NAMALWA (cell line): ENCODE results near the gene CCDC9B.

ENCODE experiments used
- DNase-seq: peaks from one replicate; pipeline ENCODE4 v3.0.0-alpha.2; 2015; ENCODE audit warnings: low spot score

The CCDC9B gene

DNA sequence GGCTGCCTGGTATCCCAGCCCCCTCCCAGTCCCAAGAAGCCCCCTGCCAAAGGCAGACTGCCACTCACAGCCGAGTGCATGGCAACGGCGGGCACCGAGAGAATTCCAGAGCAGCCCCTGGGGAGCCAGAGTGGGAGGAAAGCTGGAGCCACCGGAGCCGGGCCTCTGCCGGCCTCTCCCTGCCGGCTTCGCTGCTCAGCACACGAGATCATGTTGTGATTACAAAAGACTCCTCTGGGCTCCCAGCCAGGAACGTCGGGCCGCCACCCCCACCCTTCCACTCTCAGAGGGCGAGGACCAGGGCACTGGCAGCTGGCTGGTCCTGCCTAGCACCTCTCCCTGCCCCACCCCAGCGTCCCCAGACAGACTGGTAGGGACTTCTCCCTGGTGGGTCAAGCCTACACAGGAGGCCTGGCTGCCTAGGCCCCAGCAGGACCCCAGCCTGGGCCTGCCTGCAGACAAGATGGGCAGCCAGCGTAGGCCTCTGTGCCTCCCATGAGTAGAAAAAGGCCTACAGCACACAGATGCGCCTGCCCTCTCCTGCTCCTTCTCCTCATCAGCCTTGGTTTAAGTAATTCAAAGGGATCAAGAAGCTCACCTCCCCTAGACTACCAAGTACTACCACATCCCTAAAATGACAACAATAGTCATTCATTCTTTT is at the start of gene CCDC9B:
Gene CCDC9B, minus strand, starts transcription at position 200 of the 661 bp plus-strand sequence. Its CDS starts 120 bp downstream, at position 80.
- no peak for DNase-seq

DNA sequence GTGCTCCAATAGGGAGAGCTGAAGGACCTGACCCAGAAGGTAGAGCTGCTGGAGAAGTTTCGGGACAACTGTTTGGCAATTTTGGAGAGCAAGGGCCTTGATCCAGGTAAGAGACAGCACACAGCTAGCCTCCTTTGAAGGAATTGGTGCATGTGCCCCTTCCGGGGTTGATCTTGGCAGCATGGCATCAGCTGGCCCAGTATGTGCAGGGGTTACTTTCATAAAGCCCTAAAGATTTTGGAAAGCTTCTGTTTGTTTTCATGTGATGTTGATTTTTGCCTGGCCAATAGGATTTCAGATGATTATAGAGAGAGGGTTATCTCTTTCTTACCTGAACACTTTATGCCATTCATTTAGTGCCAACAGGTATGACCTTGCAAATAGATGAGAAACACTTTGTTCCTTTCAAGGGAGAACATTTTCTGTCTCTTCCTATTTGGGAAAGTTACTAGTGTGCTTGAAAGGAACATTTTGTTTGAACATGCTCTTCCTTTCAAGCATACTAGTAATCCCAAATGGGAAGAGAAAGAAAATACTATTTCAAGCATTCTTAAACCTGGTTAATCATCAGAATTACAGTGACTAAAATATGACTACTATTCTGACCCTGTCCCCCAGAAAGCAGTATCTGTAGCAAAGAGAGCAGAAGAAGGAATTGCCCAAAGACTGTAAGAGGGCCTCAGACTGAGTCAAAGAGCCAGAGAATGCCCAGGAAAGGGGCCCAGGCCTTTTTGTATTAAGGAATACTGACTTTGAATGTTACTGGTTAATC is 49.3 kb upstream of the CCDC9B start:
- DNase-seq: no peak

DNA sequence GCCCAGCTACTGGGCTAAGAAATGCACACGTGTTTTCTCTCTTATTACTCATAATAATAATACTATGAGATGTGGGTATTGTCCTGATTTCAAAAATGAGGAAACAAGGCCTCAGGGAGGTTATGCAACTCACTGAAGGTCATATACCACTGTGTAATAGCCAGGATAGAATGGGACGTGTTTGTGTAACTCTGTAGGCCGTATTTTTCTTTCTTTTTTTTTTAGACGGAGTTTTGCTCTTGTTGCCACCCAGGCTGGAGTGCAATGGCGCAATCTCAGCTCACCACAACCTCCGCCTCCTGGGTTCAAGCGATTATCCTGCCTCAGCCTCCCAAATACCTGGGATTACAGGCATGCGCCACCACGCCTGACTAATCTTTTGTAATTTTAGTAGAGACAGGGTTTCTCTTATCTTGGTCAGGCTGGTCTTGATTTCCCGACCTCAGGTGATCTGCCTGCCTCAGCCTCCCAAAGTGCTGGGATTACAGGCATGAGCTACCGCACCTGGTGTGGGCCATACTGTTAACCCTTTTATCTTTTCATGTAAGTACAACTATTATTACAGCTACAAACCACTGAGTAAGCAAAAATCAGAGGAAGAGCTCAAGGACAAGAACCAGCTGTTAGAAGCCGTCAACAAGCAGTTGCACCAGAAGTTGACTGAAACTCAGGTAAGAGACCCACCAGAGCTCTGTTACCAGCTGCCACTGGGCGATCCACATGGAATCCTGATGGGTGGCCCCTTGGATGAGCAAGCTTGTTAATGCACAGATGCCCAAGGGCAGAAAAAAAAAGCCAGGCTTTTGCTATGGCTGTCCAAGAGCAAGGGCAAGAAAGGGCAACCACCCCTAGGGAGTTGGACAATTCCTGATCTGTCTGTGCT is 48.4 kb upstream of the CCDC9B start:
- no peak for DNase-seq

DNA sequence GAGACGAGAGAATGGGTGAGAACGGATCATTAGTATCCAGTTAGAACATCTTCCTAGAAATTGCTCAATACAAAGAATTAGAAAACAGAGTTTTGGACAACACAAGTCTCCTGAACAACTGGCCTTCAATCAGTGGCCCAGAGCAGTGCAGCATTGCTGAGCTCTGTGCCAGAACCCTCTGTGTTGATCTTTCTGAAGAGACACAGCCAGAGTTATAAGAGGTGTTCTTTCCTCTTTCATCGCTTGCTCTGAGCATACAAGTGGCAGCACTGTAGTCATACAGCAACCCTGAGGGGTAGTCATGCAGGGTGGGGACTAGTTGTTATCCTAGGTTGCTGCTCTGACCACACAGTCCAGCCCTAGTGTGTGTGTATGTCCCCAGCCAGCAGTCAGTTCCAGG is 45.7 kb upstream of the CCDC9B start:
- no peak for DNase-seq

DNA sequence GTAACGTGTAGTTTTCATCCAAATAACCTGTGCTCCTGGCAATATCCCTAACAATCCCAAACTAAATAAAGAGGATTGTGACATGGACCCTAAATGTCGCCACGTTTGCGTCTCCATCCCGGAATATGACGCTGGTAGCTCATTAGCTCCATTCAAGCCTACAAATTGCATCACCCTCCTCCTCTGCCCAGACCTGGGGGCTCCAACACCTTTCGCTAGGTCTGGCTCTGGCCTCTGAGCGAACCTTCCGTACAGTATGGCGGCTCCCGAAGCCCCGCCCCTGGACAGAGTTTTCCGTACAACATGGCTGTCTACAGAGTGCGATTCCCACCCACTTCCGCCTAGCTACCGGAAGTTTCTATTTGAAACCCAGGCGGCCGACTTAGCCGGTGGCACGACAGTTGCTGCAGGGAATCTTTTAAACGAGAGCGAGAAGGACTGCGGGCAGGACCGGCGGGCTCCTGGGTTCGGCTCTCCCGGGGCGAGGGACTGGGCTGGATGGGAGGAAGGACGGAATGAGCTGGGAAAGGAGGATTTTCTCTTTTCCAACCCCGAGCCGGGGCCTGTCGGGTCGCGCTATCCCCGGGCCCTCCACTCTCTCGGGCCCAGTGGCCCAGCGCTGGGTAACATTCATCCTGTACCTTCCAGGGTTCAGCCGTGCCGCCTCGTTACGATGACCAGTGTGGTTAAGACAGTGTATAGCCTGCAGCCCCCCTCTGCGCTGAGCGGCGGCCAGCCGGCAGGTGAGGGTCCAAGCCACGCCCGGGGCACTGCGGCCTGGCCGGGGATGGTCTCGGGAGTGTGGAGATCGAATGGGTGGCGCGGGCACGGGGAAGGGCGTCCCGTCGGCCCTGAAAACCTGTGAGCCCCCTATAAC is 42.1 kb upstream of the CCDC9B start, which contains the start of gene KNSTRN:
Gene KNSTRN, plus strand, starts transcription at position 142 of the 877 bp plus-strand sequence. Its CDS starts 115 bp downstream, at position 257.
- DNase-seq: peak; percentile 97

DNA sequence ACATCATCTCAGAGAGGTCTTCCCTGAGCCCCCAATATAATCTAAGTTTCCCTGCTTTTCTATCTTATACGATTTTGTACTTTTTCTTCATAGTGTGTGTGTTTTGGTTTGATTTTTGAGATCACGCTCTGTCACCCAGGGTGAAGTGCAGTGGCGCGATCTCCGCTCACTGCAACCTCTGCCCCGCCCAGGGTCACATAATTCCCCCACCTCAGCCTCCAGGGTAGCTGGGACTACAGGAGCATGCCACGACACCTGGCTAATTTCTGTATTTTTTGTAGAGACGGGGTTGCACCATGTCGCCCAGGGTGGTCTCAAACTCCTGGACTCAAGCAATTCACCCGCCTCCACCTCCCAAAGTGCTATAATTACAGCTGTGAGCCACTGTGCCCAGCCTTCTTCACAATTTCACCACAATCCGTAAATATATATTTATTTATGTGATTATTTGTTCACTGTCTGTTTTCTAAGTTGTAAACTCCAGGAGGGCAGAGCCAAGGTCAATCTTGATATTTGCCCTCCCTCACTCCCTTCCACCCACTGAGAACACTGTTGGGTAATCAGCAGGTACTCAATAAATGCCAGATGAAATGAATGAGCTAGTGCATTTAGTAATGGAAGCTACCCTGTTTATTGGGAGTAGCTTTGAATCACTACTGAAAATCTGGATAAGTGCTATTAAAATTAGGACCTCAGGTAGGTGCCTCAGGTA is 41.2 kb upstream of the CCDC9B start:
- no peak for DNase-seq

DNA sequence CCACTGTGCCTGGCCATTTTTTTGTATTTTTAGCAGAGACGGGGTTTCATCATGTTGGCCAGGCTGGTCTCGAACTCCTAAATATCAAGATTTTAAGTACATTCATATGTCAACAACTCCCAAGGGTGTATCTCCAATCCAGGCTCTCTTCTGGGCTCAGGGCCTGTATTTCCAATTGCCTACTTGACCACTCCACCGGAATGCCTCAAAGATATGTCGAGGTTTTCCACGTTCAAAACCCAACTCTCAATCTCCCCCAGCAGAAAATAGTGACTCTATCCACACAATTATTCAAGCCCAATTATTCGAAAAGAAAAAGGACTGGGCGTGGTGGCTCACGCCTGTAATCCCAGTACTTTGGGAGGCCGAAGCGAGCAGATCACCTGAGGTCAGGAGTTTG is 39.9 kb upstream of the CCDC9B start:
- DNase-seq: no peak

DNA sequence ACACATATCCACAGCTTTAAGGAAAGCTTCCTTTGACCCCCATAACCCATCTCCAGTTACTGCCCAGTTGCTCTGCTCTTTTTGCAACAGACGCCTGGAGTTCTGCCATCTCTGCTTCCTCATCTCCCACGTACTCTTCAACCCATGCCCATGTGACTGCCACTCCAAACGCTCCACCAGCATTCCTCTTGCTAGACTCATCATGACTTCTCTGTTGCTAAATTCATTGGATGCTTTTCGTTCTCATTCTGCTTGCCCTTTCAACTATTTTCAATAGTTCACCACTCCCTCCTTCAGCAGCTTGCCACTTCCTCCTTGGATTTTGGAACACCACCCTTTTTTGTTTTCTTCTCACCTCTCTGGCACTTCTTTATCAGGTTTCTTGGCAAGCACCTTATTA is 39.1 kb upstream of the CCDC9B start:
- DNase-seq: no peak

DNA sequence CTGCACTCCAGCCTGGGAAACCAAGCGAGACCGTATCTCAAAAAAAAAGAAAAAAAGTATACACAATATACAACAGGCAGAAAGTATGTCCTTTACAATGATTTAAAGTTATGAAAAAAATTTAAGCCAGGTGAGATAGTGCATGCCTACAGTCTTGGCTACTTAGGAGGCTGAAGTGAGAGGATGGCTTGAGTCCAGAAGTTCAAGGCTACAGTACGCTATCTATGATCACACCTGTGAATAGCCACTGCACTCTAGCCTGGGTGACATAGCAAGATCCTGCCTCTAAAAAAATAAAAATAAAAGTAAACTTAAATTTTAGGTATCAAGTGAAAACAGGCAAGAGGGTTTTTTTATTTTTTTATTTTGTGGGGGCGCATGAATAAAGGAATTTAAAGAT is 38.6 kb upstream of the CCDC9B start:
- DNase-seq: no peak

DNA sequence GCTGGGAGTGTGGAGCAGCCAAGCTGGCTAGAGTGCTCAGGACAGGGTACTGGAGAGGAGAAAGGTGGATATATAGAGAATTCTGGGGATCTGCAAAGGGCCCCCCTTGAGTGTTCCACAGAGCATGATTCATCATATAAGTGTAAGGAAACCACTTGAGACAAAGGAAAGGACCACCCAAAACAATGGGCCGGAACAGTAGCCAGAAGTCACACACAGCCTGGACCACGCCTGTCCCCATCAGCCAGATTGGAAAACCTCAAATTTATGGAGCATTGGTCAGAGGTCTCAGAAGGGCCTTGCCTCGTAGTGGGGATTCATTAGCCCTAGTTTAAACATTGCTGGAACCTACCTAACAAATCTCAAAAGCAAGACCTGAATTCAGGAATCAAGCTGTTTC is 36.9 kb upstream of the CCDC9B start:
- no peak for DNase-seq

DNA sequence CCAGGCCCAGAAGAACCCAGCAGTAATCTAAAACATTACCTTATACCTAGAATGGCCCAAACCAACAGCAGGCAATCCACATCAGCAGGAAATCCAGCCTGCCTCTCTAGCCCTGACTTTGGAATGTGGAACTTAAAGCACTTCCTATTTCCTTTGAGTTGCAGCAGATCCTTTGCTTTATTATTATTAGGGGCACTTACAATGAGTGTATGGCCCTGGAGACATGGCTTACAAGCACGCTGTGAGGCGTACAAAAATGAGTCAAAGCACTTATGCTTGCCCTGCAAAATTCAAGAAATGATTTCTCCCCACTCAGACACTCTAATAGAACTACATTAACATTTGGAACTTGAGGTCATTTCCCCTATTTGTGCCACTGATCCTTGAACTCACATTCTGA is 32.2 kb upstream of the CCDC9B start:
- no peak for DNase-seq

DNA sequence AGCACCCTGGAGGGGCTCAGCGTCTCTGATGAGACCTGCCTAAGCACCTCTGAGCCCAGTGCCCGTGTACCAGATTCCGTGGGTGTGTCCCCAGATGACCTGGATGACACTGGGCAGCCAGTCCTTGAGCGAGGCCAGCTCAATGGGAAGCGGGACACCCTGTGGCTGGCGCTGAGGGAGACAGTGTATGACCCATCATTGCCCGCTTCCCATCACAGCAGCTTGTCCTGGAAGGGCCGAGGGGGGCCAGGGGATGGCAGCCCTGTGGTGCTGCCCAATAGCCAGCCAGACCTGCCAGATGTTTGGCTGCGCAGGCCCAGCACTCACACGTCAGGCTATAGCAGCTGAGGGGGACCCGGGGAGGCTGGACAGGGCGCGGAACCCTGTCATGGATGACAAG is 29.2 kb upstream of the CCDC9B start:
- no peak for DNase-seq

DNA sequence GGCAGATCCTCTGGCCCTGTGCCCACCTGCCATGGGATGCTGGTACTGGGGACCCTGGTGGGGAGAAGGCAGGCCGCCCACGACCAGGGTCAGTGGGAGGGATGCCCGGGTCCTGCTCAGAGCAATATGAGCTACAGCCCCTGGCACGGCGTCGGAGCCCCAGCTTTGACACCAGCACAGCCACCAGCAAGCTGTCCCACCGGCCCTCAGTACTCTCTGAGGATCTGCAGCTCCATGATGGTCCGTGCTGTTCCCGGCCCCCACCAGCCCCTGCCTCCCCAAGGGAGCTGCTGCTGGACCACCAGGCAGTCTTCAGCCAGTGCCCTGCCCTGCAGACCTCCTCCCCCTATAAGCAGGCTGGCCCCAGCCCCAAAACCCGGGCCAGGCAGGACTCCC is 28.7 kb upstream of the CCDC9B start:
- DNase-seq: no peak

DNA sequence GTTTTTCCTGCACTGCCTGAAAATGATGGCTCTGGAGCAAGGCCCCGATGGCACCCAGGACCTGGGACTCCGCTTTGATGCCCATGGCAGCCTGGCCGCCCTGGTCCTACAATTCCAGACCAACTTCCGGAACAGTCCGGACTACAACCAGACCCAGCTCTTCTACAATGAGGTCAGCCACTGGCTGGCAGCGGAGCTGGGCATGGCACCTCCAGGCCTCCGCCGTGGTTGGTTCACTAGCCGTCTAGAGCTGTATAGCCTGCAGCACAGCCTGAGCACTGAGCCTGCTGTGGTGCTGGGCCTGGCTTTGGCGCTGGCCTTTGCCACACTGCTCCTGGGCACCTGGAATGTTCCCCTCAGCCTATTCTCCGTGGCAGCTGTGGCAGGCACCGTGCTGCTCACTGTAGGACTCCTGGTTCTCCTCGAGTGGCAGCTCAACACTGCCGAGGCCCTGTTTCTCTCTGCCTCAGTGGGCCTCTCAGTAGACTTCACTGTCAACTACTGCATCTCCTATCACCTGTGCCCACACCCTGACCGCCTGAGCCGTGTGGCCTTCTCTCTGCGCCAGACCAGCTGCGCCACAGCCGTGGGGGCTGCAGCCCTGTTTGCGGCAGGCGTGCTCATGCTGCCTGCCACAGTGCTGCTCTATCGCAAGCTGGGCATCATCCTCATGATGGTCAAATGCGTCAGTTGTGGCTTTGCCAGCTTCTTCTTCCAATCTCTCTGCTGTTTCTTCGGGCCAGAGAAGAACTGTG is 28.2 kb upstream of the CCDC9B start:
- no peak for DNase-seq

DNA sequence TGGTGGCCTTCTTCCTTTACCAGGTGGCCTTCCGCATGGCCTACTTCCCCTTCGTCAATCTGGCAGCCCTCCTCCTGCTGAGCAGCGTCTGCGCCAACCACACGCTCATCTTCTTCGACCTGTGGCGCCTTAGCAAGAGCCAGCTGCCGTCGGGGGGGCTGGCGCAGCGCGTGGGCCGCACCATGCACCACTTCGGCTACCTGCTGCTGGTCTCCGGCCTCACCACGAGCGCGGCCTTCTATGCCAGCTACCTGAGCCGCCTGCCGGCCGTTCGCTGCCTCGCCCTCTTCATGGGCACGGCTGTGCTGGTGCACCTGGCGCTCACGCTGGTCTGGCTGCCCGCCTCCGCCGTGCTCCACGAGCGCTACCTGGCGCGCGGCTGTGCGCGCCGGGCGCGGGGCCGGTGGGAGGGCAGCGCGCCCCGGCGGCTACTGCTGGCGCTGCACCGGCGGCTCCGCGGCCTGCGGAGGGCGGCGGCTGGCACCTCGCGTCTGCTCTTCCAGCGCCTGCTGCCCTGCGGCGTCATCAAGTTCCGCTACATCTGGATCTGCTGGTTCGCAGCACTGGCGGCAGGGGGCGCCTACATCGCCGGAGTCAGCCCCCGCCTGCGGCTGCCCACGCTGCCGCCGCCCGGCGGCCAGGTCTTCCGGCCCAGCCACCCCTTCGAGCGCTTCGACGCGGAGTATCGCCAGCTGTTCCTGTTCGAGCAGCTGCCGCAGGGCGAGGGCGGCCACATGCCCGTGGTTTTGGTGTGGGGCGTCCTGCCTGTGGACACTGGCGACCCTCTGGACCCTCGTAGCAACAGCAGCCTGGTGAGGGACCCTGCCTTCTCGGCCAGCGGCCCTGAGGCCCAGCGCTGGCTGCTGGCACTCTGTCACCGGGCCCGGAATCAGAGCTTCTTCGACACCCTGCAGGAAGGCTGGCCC is 27.2 kb upstream of the CCDC9B start:
- peak; percentile 94 for DNase-seq

DNA sequence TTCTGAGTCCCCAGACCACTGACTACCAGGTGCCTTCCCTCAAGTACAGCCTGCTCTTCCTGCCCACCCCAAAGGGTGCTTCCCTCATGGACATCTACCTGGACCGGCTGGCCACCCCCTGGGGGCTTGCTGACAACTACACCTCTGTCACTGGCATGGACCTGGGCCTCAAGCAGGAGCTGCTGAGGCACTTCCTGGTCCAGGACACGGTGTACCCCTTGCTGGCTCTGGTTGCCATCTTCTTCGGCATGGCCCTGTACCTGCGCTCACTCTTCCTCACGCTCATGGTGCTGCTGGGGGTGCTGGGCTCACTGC is 26.6 kb upstream of the CCDC9B start:
- DNase-seq: no peak

DNA sequence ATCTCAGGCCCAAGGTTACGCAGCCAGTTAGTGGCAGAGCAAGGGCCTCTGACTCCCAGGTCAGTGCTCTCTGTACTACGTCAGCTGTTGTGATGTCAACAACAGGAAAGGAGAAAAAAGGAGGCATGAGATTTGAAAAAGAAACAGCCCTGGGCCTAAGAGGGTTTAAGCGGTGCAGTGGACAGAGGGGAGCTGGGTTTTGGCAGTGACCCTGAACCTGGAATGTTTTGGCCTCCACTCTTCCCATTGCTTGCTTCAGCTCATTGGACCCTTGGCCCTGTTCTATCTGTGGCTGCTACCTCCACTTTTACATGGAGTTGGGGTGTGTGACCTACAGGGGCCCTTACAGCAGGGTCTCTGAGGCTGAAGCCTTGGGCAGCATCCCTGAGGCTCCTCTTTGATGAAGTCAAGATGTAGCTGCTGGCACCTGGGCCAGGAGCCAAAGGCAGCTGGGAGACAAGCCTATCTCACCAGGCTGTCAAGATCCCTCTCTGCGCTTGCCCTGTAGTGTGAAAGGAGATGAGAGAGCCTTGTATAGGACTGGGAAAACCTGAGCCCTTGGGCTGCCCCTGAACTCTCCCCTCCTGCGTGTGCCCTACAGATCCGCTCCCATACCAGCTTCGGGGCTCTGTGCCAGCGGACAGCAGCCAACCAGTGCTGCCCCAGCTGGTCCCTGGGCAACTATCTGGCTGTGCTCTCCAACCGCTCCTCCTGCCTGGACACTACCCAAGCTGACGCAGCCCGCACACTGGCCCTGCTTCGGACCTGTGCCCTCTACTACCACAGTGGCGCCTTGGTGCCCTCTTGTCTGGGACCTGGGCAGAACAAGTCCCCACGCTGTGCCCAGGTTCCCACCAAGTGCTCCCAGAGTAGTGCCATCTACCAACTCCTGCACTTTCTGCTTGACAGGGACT is 26.0 kb upstream of the CCDC9B start:
- no peak for DNase-seq
